Caco-2 (cell line): ENCODE results near the gene ATG16L2. TPM values are rescaled to one million over a fixed set of nuclear protein-coding genes. Genes with fewer than 3 reads are reported as not detected.

Experiments used
- BruUV-seq: library from RNA; stranded (reverse); fragments of 400-500 nt; replicated peaks from 2 replicates; lab custom pipeline; 2021; lab: Mats Ljungman, UMichigan
- CTCF ChIA-PET: fragments of 300-600 bp; sonication (Branson Sonifier 250); formaldehyde crosslinking; loops from one replicate; lab custom pipeline; 2022; ENCODE audit warnings: antibody characterized with exemption; lab: Charles Lee
- POLR2A ChIA-PET: fragments of 300-600 bp; sonication (Branson Sonifier 250); formaldehyde crosslinking; loops from one replicate; lab custom pipeline; 2022; ENCODE audit warnings: antibody characterized with exemption; lab: Charles Lee
- DNase-seq, 2 experiments: peaks; one replicate each; pipeline versions ENCODE4 v3.0.0 to v3.0.0-alpha.2; 2020 to 2022
- H3K27me3 ChIP-seq: replicated peaks from 2 replicates; pipeline ENCODE4 v1.6.0; 2011; ENCODE audit warnings: low read length; ENCODE audit not compliant: control insufficient read depth, insufficient read depth
- H3K36me3 ChIP-seq: 2 replicates; pipeline ENCODE4 v1.5.1; 2011; ENCODE audit warnings: low read length; ENCODE audit not compliant: control insufficient read depth, insufficient read depth
- H3K4me1 ChIP-seq: fragments of 250-450 bp; sonication (Bioruptor Pico); 2 replicates; pipeline ENCODE4 v1.5.1; 2020; ENCODE audit warnings: mild to moderate bottlenecking
- H3K4me3 ChIP-seq: 2 replicates; pipeline ENCODE4 v1.5.1; 2011; ENCODE audit warnings: low read depth, mild to moderate bottlenecking, control low read depth, low read length
- H3K9me3 ChIP-seq: fragments of 250-450 bp; sonication (Bioruptor Pico); 2 replicates; pipeline ENCODE4 v1.5.1; 2020; ENCODE audit warnings: mild to moderate bottlenecking, moderate library complexity
- H3K27ac Mint-ChIP-seq: one replicate; pipeline ENCODE4 v1.8.0; 2022; ENCODE audit warnings: mixed read lengths; ENCODE audit not compliant: unreplicated experiment
- H3K27me3 Mint-ChIP-seq: one replicate; pipeline ENCODE4 v1.8.0; 2022; ENCODE audit warnings: mixed read lengths; ENCODE audit not compliant: insufficient read depth, unreplicated experiment
- H3K36me3 Mint-ChIP-seq: one replicate; pipeline ENCODE4 v1.8.0; 2022; ENCODE audit warnings: mild to moderate bottlenecking, mixed read lengths; ENCODE audit not compliant: insufficient read depth, unreplicated experiment
- H3K4me1 Mint-ChIP-seq: one replicate; pipeline ENCODE4 v1.8.0; 2022; ENCODE audit warnings: low read depth, mixed read lengths; ENCODE audit not compliant: unreplicated experiment
- H3K4me3 Mint-ChIP-seq: one replicate; pipeline ENCODE4 v1.8.0; 2022; ENCODE audit warnings: mild to moderate bottlenecking, moderate library complexity, mixed read lengths; ENCODE audit not compliant: unreplicated experiment
- H3K9me3 Mint-ChIP-seq: one replicate; pipeline ENCODE4 v1.8.0; 2022; ENCODE audit warnings: mixed read lengths; ENCODE audit not compliant: unreplicated experiment
- intact Hi-C: fragments of 100-400 bp; cut with micrococcal nuclease; formaldehyde crosslinking; loops from one replicate; pipeline ENCODE4 v1.10.0; 2022; ENCODE audit not compliant: unreplicated experiment
- total RNA-seq: library from RNA; stranded (reverse); gene quantifications from 2 replicates; pipeline ENCODE4 v1.2.3, GENCODE V29; 2022
- TF ChIP-seq, protein P1 (sequence below), 2 experiments: fragments of 200-600 bp in 1 of 2; IDR thresholded peaks; 1 replicate in 1 of 2; 2 replicates in 1 of 2; pipeline versions ENCODE4 v1.5.1 to v1.8.0; 2011 to 2022; ENCODE audit warnings: antibody characterized with exemption in 1 of 2, control low read depth in 1 of 2, inconsistent platforms in 1 of 2, low read depth in 1 of 2, low read length in 1 of 2, mild to moderate bottlenecking in 1 of 2, moderate library complexity in 1 of 2; ENCODE audit not compliant: insufficient read depth in 1 of 2, severe bottlenecking in 1 of 2, unreplicated experiment in 1 of 2

Gene ATG16L2
- total RNA-seq, 1 experiment from 2014 or later: 19.3 TPM

- no TSS peak for BruUV-seq
- DNase-seq: no peak
- Histone ChIP-seq H3K36me3 (peaks cover 7% of the 10 kb centered on the region), H3K9me3 (no peaks in the 10 kb centered on the region), H3K4me1 (peaks cover 34% of the 10 kb centered on the region), H3K4me3 (no peak overlapping the region), H3K27me3 (no peaks in the 10 kb centered on the region)
- Mint-ChIP-seq H3K9me3 (no peaks in the 10 kb centered on the region), H3K4me1 (peaks cover 37% of the 10 kb centered on the region), H3K27me3 (no peaks in the 10 kb centered on the region), H3K4me3 (no peak overlapping the region), H3K36me3 (peaks cover 80% of the 10 kb centered on the region), H3K27ac (peak overlapping the region; percentile 69)
- ChIA-PET POLR2A (interaction anchor here (1.8 kb wide), 1 partner anchor 10 kb away, joined by 5 read pairs; no protein-coding TSS in a partner anchor), CTCF (interaction anchor here (1.2 to 1.6 kb wide), 3 partner anchors 20 to 41 kb away, joined by 4 to 10 read pairs (median 9); partner anchors contain the start of gene STARD10)
- intact Hi-C loops: loop anchor here (1.0 kb wide), 1 partner anchor 13 kb away; no protein-coding TSS in a partner anchor
- TF ChIP-seq, protein P1, sequence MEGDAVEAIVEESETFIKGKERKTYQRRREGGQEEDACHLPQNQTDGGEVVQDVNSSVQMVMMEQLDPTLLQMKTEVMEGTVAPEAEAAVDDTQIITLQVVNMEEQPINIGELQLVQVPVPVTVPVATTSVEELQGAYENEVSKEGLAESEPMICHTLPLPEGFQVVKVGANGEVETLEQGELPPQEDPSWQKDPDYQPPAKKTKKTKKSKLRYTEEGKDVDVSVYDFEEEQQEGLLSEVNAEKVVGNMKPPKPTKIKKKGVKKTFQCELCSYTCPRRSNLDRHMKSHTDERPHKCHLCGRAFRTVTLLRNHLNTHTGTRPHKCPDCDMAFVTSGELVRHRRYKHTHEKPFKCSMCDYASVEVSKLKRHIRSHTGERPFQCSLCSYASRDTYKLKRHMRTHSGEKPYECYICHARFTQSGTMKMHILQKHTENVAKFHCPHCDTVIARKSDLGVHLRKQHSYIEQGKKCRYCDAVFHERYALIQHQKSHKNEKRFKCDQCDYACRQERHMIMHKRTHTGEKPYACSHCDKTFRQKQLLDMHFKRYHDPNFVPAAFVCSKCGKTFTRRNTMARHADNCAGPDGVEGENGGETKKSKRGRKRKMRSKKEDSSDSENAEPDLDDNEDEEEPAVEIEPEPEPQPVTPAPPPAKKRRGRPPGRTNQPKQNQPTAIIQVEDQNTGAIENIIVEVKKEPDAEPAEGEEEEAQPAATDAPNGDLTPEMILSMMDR (IDR thresholded peaks at IDR 0.05; ENCODE audit: insufficient read depth in 1 of 2, low read depth in 1 of 2, low read length in 1 of 2, severe bottlenecking in 1 of 2, unreplicated experiment in 1 of 2): no peak
Observed at GRCh38 chr11:72766152-72766902, 47.9 kb upstream of the ATG16L2 start.

- peaks cover 34% of the 10 kb centered on the region for H3K4me1 ChIP-seq
- no peaks in the 10 kb centered on the region for H3K27me3 Mint-ChIP-seq
- intact Hi-C loops: no loop called here
- no peaks in the 10 kb centered on the region for H3K9me3 ChIP-seq
- DNase-seq: no peak
- BruUV-seq: no TSS peak
- H3K9me3 Mint-ChIP-seq: no peaks in the 10 kb centered on the region
- TF ChIP-seq, protein P1 (IDR thresholded peaks at IDR 0.05; ENCODE audit: insufficient read depth in 1 of 2, low read depth in 1 of 2, low read length in 1 of 2, severe bottlenecking in 1 of 2, unreplicated experiment in 1 of 2): no peak
- H3K27me3 ChIP-seq: no peaks in the 10 kb centered on the region
- POLR2A ChIA-PET: interaction anchor here (0.6 to 2.1 kb wide), 3 partner anchors 15 to 26 kb away, joined by 3 to 7 read pairs (median 3); partner anchors contain the start of genes ARAP1 and STARD10
- peaks cover 40% of the 10 kb centered on the region for H3K4me1 Mint-ChIP-seq
- peaks cover 74% of the 10 kb centered on the region for H3K36me3 Mint-ChIP-seq
- no peak overlapping the region for H3K4me3 Mint-ChIP-seq
- H3K27ac Mint-ChIP-seq: peak overlapping the region; percentile 69
- peaks cover 8% of the 10 kb centered on the region for H3K36me3 ChIP-seq
- no peak overlapping the region for H3K4me3 ChIP-seq
- CTCF ChIA-PET: interaction anchor here (0.7 to 1.7 kb wide), 3 partner anchors 27 to 46 kb away, joined by 3 to 4 read pairs (median 3); partner anchors contain the start of gene STARD10
Observed at GRCh38 chr11:72767203-72768062, 46.8 kb upstream of the ATG16L2 start.

DNA sequence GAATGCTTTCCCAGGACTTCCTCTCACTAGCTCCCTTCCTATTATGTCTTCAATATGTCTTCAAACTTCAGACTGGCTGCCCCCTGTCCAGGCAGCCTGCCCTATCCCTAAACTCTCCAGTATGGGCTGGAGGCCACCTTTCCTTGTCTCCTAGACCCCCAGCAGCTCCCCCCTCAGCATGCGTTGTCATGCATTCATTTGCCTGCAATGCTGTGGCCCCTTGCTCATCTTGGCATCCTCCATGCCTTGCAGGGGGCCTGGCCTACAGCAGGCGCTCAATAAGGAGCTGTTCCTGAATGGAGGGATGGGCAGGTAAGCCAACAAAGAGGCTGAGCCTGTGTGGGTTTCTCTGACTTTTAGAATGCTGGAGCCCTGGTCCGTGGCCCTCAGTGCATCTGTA is 45.6 kb upstream of the ATG16L2 start:
- no peaks in the 10 kb centered on the region for H3K27me3 Mint-ChIP-seq
- peaks cover 43% of the 10 kb centered on the region for H3K4me1 Mint-ChIP-seq
- TF ChIP-seq, protein P1 (IDR thresholded peaks at IDR 0.05; ENCODE audit: insufficient read depth in 1 of 2, low read depth in 1 of 2, low read length in 1 of 2, severe bottlenecking in 1 of 2, unreplicated experiment in 1 of 2): no peak
- ChIA-PET CTCF (interaction anchor here (0.5 to 1.7 kb wide), 4 partner anchors 20 to 334 kb away, joined by 3 to 5 read pairs (median 4); partner anchors contain the start of gene CLPB), POLR2A (interaction anchor here (1.0 to 2.1 kb wide), 2 partner anchors 14 to 16 kb away, joined by 3 to 7 read pairs; partner anchors contain the start of gene ARAP1)
- no peak overlapping the region for H3K4me3 ChIP-seq
- no peaks in the 10 kb centered on the region for H3K27me3 ChIP-seq
- no peaks in the 10 kb centered on the region for H3K9me3 ChIP-seq
- intact Hi-C loops: no loop called here
- no TSS peak for BruUV-seq
- peaks cover 34% of the 10 kb centered on the region for H3K4me1 ChIP-seq
- no peaks in the 10 kb centered on the region for H3K9me3 Mint-ChIP-seq
- peaks cover 63% of the 10 kb centered on the region for H3K36me3 Mint-ChIP-seq
- H3K36me3 ChIP-seq: peaks cover 12% of the 10 kb centered on the region
- H3K4me3 Mint-ChIP-seq: no peak overlapping the region
- H3K27ac Mint-ChIP-seq: peak overlapping the region; percentile 56
- DNase-seq: no peak
